Mucosa of gallbladder (tissue), 1 donor: Measurements from ENCODE around the gene NDST1. TPM values are rescaled to one million over a fixed set of nuclear protein-coding genes. Genes with fewer than 3 reads are reported as not detected.
A peak's percentile ranks its signal among the peaks of the same experiment; 100 is the strongest.

Source experiments
- DNase-seq: peaks from one replicate; pipeline ENCODE4 v3.0.0-alpha.2; 2020; ENCODE audit warnings: low spot score
- total RNA-seq: library from RNA; stranded (reverse); gene quantifications from one replicate; pipeline ENCODE4 v1.2.1, GENCODE V29; 2021
- donor health status: DM: no; HTN: no; CAD: no.

Gene NDST1
- total RNA-seq, 1 donor from 2014 or later = 80.7 TPM

GRCh38 chr5:150489360-150490295, 18.3 kb upstream of the NDST1 start:
- no peak for DNase-seq

- DNase-seq = no peak
Measured at GRCh38 chr5:150490296-150490669, 17.6 kb upstream of the NDST1 start.

- no peak for DNase-seq
Measured at GRCh38 chr5:150490754-150491153, 17.2 kb upstream of the NDST1 start.

- DNase-seq = no peak
Measured at GRCh38 chr5:150491876-150492275, 16.1 kb upstream of the NDST1 start.

- no peak for DNase-seq
Measured at GRCh38 chr5:150492621-150493020, 15.3 kb upstream of the NDST1 start.

GRCh38 chr5:150496098-150496497, 11.8 kb upstream of the NDST1 start:
- DNase-seq = no peak

- no peak for DNase-seq
Measured at GRCh38 chr5:150496534-150496933, 11.4 kb upstream of the NDST1 start.

GRCh38 chr5:150497274-150497988, 10.5 kb upstream of the NDST1 start:
- peak; percentile 60 for DNase-seq

GRCh38 chr5:150497989-150498317, 10.0 kb upstream of the NDST1 start:
- no peak for DNase-seq

GRCh38 chr5:150498501-150498900, 9.4 kb upstream of the NDST1 start:
- no peak for DNase-seq

GRCh38 chr5:150498971-150499370, 9.0 kb upstream of the NDST1 start:
- no peak for DNase-seq

- no peak for DNase-seq
Measured at GRCh38 chr5:150499437-150499956, 8.4 kb upstream of the NDST1 start.

GRCh38 chr5:150500328-150500841, 7.5 kb upstream of the NDST1 start:
- no peak for DNase-seq

GRCh38 chr5:150500905-150501304, 7.0 kb upstream of the NDST1 start:
- DNase-seq = no peak

GRCh38 chr5:150502106-150502505, 5.8 kb upstream of the NDST1 start:
- DNase-seq = no peak

- DNase-seq = no peak
Measured at GRCh38 chr5:150502847-150503246, 5.1 kb upstream of the NDST1 start.

- DNase-seq = no peak
Measured at GRCh38 chr5:150503386-150503785, 4.5 kb upstream of the NDST1 start.

- no peak for DNase-seq
Measured at GRCh38 chr5:150503977-150504620, 3.8 kb upstream of the NDST1 start.

GRCh38 chr5:150505041-150505511, 2.9 kb upstream of the NDST1 start:
- no peak for DNase-seq

GRCh38 chr5:150505816-150506215, 2.1 kb upstream of the NDST1 start:
- DNase-seq = no peak

GRCh38 chr5:150506571-150507473, 1.1 kb upstream of the NDST1 start:
- DNase-seq = no peak
